Adrenal gland (tissue), 12 donors: ENCODE data around the gene SPAG17. TPM values are rescaled to one million over a fixed set of nuclear protein-coding genes. Genes with fewer than 3 reads are reported as not detected.

Experiments
- DNase-seq, 7 donors: peaks; one replicate each; pipeline ENCODE4 v3.0.0-alpha.2; 2019 to 2020
- H3K27ac ChIP-seq, 5 donors: fragments of 200-600 bp; sonication (generic) in 4 of 5; 1 replicate in 3 of 5; 2 replicates in 2 of 5; pipeline versions ENCODE4 v1.5.1 to v1.8.0; 2016 to 2020; ENCODE audit warnings: mild to moderate bottlenecking in 1 of 5
- H3K27me3 ChIP-seq: fragments of 200-600 bp; 2 replicates; pipeline ENCODE4 v1.8.0; 2021
- H3K36me3 ChIP-seq, 2 donors: fragments of 200-600 bp; replicated peaks in 1 of 2; 1 replicate in 1 of 2; 2 replicates in 1 of 2; pipeline versions ENCODE4 v1.5.1 to v1.8.0; 2018 to 2022
- H3K4me1 ChIP-seq, 2 donors: fragments of 200-600 bp; replicated peaks in 1 of 2; 1 replicate in 1 of 2; 2 replicates in 1 of 2; pipeline versions ENCODE4 v1.5.1 to v1.8.0; 2018 to 2021
- H3K4me3 ChIP-seq, 4 donors: fragments of 200-600 bp; sonication (generic) in 3 of 4; one replicate each; pipeline ENCODE4 v1.5.1; 2016 to 2018
- H3K9me3 ChIP-seq, 3 donors: fragments of 200-600 bp; sonication (generic) in 1 of 3; replicated peaks in 1 of 3; 1 replicate in 2 of 3; 2 replicates in 1 of 3; pipeline versions ENCODE4 v1.5.1 to v1.8.0; 2016 to 2021
- POLR2A ChIP-seq, 2 donors: fragments of 450-650 bp; IDR thresholded peaks; one replicate each; pipeline ENCODE4 v1.6.1; 2017; ENCODE audit warnings: antibody characterized with exemption in 2 of 2, mild to moderate bottlenecking in 2 of 2, moderate library complexity in 1 of 2
- WGBS, 4 donors: extraction: QIAGEN DNeasy Blood & Tissue Kit in 2 of 4; methylation state at CpG; one replicate each; pipeline versions ENCODE4 v1.1.5 to v1.1.7; 2013 to 2017; 5-methylcytosine and 5-hydroxymethylcytosine counted together
- intact Hi-C, 2 donors: fragments of 100-400 bp; cut with DNase I; formaldehyde crosslinking; loops; one replicate each; pipeline versions ENCODE4 v1.14.1 to v1.15.0; 2022 to 2023
- polyA plus RNA-seq, 3 donors: library from polyadenylated mRNA; stranded (reverse); fragments of 200-250 nt in 2 of 3; fragments of 350-450 nt in 1 of 3; fragmentation: Illumina TruSeq in 1 of 3; extraction: RNeasy Lipid Tissue Mini Kit (QIAGEN cat#74804) in 1 of 3; gene quantifications; one replicate each; pipeline ENCODE4 v1.2.3, GENCODE V29; 2013 to 2014
- total RNA-seq, 9 donors: library from RNA; depleted of rRNA in 4 of 9; stranded (reverse); fragments of >200 nt in 4 of 9; fragments of 120-200 nt in 1 of 9; fragmentation: NEBNext Ultra II Directional in 1 of 9; extraction: Animal tissue kit (Norgen Biotek cat#: 25700) in 1 of 9; gene quantifications; one replicate each; pipeline versions ENCODE4 v1.1.0 to v1.2.4, GENCODE V29; 2013 to 2023
- TF ChIP-seq, protein P1 (sequence below), 6 experiments: fragments of 450-650 bp in 4 of 6; fragments of 200-600 bp in 2 of 6; sonication (generic) in 1 of 6; IDR thresholded peaks; 1 replicate in 5 of 6; 2 replicates in 1 of 6; pipeline versions ENCODE4 v1.5.1 to v1.8.0; 2016 to 2021; ENCODE audit warnings: antibody characterized with exemption in 6 of 6, mild to moderate bottlenecking in 2 of 6, moderate library complexity in 1 of 6
- donor health status: healthy with polysubstance abuse.
- donor health status: Bipolar disorder and iron deficiency.
- donor health status: DM: yes; HTN: yes; CAD: no.
- donor health status: DM: no; HTN: no; CAD: no.
- donor health status: DM: no; HTN: no; CAD: no.
- donor health status: DM: yes; HTN: yes; CAD: no.

Gene SPAG17
- total and polyA plus RNA-seq, 12 donors: 0.07 to 2.2 (median 0.57) TPM; not detected in 1

- TF ChIP-seq, protein P1, sequence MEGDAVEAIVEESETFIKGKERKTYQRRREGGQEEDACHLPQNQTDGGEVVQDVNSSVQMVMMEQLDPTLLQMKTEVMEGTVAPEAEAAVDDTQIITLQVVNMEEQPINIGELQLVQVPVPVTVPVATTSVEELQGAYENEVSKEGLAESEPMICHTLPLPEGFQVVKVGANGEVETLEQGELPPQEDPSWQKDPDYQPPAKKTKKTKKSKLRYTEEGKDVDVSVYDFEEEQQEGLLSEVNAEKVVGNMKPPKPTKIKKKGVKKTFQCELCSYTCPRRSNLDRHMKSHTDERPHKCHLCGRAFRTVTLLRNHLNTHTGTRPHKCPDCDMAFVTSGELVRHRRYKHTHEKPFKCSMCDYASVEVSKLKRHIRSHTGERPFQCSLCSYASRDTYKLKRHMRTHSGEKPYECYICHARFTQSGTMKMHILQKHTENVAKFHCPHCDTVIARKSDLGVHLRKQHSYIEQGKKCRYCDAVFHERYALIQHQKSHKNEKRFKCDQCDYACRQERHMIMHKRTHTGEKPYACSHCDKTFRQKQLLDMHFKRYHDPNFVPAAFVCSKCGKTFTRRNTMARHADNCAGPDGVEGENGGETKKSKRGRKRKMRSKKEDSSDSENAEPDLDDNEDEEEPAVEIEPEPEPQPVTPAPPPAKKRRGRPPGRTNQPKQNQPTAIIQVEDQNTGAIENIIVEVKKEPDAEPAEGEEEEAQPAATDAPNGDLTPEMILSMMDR (IDR thresholded peaks at IDR 0.05): no peak
- TF ChIP-seq POLR2A (IDR thresholded peaks at IDR 0.05): no peak
- no peak for DNase-seq
- no peak overlapping the region for H3K4me3 ChIP-seq
- H3K4me1 ChIP-seq: no peaks in the 10 kb centered on the region
- H3K27ac ChIP-seq: no peak overlapping the region
- no peaks in the 10 kb centered on the region for H3K27me3 ChIP-seq
- no peaks in the 10 kb centered on the region for H3K36me3 ChIP-seq
- intact Hi-C loops: no loop called here
- WGBS, 4 donors: 75 to 81% (median 79%) methylated on average over 4 of the region's 4 CpGs
- no peaks in the 10 kb centered on the region for H3K9me3 ChIP-seq
Measured at GRCh38 chr1:118122234-118123004, 62.6 kb downstream of the SPAG17 start.

GRCh38 chr1:118118873-118119463, 66.1 kb downstream of the SPAG17 start:
- H3K27ac ChIP-seq: no peak overlapping the region
- 81 to 88% (median 84%) methylated on average over 2 of the region's 2 CpGs for WGBS, 4 donors
- no peaks in the 10 kb centered on the region for H3K36me3 ChIP-seq
- no peak overlapping the region for H3K4me3 ChIP-seq
- intact Hi-C loops: no loop called here
- TF ChIP-seq POLR2A (IDR thresholded peaks at IDR 0.05): no peak
- TF ChIP-seq, protein P1 (IDR thresholded peaks at IDR 0.05): no peak
- DNase-seq: no peak
- H3K27me3 ChIP-seq: no peaks in the 10 kb centered on the region
- H3K4me1 ChIP-seq: no peaks in the 10 kb centered on the region
- no peaks in the 10 kb centered on the region for H3K9me3 ChIP-seq

- Histone ChIP-seq H3K4me3 (no peak overlapping the region), H3K27me3 (no peaks in the 10 kb centered on the region), H3K36me3 (no peaks in the 10 kb centered on the region), H3K27ac (no peak overlapping the region), H3K4me1 (no peaks in the 10 kb centered on the region), H3K9me3 (no peaks in the 10 kb centered on the region)
- no peak for TF ChIP-seq POLR2A (IDR thresholded peaks at IDR 0.05)
- TF ChIP-seq, protein P1 (IDR thresholded peaks at IDR 0.05): no peak
- intact Hi-C loops: no loop called here
- DNase-seq: peak in 1 of 7 donors; percentile 16
- 44 to 54% (median 49%) methylated on average over 5 of the region's 5 CpGs for WGBS, 4 donors
Measured at GRCh38 chr1:118118469-118118868, 66.6 kb downstream of the SPAG17 start.

GRCh38 chr1:118117521-118117920, 67.5 kb downstream of the SPAG17 start:
- Histone ChIP-seq H3K4me3 (no peak overlapping the region), H3K36me3 (no peaks in the 10 kb centered on the region), H3K27ac (no peak overlapping the region), H3K4me1 (no peaks in the 10 kb centered on the region), H3K9me3 (no peaks in the 10 kb centered on the region), H3K27me3 (no peaks in the 10 kb centered on the region)
- WGBS, 4 donors: 82 to 93% (median 87%) methylated on average over 1 to 4 of the region's 4 CpGs
- intact Hi-C loops: no loop called here
- TF ChIP-seq POLR2A (IDR thresholded peaks at IDR 0.05): no peak
- TF ChIP-seq, protein P1 (IDR thresholded peaks at IDR 0.05): no peak
- DNase-seq: no peak
